NCI-H460 (cell line): ENCODE results near the gene HNRNPAB. TPM values are rescaled to one million over a fixed set of nuclear protein-coding genes. Genes with fewer than 3 reads are reported as not detected.
"Not testable (repeated sequence)": the region's sequence is repeated elsewhere in the genome, so short reads cannot be mapped to it uniquely, and the experiment has no call there.

Source experiments
- DNase-seq: peaks from one replicate; pipeline ENCODE4 v3.0.0-alpha.2; 2016; ENCODE audit warnings: low read depth; ENCODE audit errors: extremely low read depth
- total RNA-seq: library from RNA; depleted of rRNA; stranded (reverse); fragments of >200 nt; shearing (Covaris generic); gene quantifications from 2 replicates; pipeline ENCODE4 v1.2.3, GENCODE V29; 2014

The HNRNPAB gene
- total RNA-seq, 1 experiment from 2014 or later, result 135 TPM

DNA sequence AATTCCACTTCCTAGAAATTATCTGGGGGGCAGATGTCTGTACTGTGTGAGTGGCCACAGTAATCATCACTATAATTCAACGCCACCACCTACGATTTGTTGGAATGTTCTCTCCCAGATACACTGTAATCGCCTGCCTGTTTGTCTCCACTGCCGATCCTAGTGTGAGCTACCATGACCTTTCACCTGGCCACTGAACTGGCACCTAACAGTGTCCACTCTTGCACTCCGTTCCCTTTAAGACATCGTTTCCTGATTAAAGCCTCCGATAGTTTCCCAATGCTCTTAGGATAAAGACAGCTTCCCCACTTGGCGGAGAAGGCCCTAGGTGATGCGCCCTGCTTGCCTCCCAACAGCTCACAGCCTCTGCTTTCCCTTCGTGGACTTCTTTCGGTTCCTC is 24.3 kb downstream of the HNRNPAB start:
- DNase-seq, result no peak

DNA sequence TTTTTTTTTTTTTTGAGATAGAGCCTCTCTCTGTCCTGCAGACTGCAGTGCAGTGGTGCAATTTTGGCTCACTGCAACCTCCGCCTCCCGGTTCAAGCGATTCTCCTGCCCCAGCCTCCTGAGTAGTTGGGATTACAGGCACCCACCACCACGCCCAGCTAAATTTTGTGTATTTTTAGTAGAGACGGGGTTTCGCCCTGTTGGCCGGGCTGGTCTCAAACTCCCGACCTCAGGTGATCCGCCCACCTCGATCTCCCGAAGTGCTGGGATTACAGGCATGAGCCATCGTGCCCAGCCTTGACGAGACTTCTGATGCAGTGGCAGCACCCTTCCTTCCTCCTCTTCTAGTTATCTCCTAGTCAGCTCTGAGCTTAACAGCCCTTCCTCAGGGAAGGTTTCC is 24.8 kb downstream of the HNRNPAB start:
- not testable (repeated sequence) for DNase-seq

DNA sequence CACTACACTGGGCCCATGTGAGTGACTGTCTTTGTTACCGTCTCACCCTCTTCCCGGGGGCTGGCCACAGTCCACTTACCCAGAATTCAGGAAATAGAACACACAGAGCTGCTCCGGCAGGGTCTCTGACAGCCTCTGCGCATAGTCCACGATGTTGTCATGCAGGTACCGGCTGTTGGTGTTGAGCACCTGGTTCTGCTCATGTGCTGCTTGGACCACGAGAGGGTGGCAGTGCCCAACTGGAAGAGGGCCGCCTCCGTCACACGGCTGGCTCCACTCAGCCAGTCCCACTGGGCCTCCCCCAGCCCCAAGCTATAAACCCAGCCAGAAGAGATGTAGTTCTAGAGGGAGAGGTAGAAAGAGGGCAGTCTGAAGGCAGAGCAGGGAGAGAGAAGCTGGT is 25.5 kb downstream of the HNRNPAB start:
- DNase-seq, result no peak

DNA sequence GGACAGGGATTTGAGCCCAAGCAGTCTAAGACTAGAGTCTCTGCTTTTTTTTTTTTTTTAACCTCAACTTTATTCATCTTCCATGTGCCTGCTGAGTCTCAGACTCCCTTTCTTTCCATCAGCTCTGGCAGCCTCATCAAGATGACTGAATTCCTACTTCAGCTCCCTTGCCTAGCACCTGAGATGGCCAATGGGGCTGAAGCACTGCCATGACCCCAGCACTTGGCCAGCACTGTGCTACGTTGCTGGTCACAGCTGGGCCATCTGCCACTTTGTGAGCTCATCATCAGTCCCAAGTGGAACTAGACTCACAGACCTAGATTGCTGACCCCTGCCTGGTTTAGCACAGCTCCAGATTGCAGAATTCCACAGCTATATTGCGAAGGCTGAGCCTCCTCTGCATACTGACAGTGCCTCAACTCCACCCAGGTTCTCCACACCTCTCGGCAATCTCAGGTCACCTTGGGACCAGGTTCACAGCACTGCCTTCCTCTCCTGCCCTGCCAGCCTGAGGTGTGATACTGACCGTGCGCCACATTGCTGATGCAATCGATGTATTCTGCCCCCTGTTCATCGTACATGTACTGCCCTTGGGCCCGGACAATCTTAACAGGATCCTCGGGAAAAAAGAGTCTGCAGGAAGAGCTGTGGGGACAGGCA is 26.7 kb downstream of the HNRNPAB start:
- no peak for DNase-seq

DNA sequence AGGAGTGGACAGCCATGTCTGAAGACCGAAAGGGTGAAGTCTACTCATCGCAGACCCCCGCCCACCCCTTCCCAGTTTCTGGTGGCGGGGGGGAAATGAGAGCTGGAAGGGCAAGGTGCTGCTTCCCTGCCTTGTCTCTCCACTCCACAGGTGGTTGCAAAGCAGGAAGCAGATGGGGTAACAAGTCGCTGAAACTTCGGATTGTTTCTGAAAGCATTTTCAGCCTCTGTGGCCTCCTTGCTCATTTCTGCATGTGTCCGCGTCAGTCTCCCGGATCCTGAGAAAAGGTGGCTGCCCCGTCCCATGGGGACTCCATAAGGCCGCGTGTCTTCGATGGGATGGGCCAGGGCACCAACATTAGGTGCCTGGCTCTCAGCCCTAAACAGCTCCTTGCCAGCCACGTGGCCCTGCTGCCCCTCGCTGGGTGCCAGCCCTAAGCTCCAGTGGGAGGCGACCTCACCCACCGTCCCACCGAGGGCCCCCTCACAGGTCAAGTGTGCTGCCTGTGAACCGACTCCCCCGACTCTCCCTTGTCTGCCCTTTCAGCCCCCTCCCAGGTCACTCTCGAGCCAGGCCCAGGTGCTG is 27.3 kb downstream of the HNRNPAB start:
- no peak for DNase-seq

DNA sequence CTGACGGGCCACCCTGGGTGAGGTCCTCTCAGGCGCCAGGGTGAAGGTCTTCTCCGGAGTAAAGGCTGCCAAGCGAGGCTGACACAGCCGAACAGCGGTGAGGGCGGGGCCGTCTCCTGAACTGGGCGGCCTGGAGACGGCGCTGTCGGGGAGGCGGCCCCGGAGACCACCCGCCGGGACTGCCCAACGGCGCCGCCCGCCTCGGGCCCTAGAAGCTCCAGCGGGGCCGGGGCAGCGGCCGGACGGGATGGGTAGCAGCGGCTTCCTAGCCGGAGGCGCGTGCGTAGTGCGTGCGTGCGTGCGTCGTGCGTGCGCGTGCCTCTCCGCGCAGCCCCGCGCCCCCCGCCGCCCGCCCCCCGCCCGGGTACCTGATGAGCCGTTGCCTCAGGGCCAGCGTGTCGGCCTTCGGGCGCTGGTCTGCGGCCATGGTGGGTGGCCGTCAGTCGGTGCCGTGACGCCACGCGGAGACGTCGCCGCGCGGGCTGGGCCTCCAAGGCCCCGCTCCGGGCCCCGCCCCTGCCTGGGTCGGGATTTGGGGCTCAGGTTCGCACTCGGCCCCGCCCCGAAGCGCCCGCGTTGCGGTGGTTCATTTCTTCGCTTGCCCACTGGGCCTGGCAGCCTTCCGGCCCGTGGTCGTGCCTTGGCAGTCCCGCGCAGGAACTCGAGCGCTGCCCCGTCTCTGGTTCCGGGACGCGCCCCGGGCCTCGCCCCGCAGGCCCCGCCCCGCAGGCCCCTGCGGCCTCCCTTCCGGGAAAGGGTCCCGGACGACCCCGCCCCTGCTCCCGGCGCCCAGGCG is 28.0 kb downstream of the HNRNPAB start, which contains the start of gene PHYKPL:
PHYKPL (minus strand) TSS at position 679 of the 796 bp plus-strand sequence; CDS start at position 427, 252 bp downstream.
- peak; percentile 64 for DNase-seq

DNA sequence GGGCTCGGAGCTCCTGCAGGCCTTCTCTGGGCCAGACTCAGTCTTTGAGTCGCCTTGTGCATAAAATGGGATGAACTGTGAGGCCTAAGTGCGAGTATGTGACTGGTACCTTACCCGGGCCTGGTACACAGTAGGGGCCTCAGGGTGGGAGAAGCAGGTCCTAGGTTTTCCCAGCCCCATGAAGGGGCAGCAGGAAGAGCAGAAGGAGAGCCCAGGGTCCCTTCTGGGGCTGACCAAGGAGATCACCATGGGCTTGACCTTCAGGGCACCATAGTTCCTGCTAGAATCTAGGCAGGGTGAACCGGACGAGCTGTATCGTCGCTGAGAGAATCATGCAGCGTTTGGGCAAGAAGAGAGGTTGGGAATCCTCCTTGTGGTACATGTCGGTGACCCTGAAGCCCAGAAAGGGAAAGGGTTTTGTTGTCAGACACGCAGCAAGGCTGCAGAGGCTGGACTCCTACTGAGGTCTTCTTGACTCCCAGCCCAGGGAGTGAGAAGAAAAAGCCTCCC is 28.6 kb downstream of the HNRNPAB start:
- DNase-seq, result no peak

DNA sequence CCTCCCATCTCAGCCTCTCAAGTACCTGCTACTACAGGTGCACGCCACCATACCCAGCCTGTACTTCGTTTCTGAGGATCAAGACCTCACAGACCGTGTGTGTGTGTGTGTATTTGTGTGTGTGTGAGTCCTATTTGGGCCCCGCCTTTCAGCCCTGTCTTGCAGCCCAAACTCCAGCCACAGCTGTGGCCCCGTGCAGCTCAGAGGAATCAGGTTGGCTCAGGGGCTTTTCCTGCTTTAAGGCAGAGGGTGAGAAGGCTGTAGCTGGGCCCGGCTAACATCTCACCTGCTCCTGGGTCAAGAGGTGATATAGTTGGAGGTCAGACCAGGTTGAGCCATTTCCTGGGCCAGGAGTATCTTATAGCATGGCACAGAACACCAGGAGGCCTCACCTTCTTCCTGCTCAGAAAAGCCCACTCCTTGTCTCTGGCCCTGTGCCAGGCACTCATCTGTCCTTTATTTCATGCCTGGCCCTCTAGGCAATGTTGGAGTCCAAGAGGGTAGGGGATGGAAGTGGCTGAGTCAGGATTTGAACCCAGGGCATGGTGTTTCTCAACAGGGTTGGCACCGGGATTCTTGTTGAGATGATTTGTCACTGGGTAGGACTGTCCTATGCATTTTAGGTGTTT is 29.9 kb downstream of the HNRNPAB start:
- no peak for DNase-seq

DNA sequence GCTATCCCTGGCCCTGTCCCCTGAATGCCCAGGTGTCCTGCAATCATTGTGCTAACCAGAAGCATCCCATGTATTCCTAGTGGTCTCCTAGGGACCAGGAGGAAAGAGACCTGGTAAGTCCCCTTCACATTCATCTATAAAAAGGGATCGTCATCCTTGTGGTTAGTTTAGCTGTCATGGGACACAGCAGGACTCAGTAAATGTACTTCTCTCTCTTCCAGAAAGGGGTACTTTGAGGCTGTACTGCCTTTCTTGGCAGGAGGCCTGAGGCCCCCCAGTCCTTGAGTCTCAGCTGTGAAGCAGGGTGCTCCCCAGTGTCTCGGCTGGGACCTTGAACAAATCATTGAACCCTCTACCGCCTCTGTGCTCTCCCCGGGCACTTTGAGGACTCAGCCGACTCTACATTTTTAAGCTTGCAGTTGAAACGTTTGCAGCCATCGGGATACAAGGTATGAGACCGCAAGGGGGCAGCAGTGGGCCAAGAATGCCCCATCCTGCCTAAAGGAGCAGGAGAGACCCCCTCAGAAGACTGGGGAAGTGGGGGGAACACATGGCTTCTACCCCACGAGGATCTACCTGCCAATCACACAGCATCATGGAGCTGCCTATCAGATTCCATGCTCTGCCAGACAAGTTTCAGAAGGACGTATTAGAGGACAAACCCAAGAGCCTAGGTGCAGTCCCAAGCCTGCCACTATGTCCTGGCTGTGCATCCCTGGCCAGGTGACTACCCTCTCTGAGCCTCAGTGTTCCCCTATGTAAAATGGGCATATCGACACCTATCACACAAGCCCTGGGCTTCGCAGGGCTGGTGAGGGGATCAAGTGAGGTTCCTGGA is 30.6 kb downstream of the HNRNPAB start:
- peak; percentile 70 for DNase-seq

DNA sequence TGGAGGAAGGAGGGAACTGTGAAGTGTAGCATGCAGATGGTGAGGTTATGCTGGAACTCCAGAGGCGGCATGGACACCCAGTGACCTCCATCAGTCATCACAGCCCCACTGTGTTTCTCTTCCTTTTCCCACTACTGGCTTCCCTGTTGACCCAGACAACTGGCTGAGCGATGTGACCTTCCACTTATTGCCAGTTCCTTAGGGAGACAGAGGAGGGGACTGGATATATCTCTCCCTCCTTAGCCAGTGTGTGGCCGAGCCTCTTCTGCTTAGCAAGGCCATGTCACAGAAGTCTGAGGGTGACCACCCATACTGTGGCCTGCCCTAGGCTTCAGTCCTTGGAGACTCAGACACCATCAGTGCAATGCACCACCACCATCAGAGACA is 31.2 kb downstream of the HNRNPAB start:
- no peak for DNase-seq

DNA sequence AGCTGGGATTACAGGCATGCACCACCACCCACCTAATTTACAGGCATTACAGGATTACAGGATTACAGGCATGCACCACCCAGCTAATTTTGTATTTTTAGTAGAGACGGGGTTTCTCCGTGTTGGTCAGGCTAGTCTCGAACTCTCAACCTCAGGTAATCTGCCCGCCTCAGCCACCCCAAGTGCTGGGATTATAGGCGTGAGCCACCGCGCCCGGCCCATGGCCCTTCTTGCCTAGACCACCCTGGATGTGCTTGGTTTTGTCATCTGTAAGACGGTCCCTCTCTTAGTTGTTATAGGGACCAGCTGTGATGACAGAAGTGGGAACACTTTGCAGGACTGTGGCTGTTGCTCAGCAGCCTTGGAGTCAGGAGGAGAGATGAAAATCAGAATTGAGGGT is 31.8 kb downstream of the HNRNPAB start:
- DNase-seq, result no peak

DNA sequence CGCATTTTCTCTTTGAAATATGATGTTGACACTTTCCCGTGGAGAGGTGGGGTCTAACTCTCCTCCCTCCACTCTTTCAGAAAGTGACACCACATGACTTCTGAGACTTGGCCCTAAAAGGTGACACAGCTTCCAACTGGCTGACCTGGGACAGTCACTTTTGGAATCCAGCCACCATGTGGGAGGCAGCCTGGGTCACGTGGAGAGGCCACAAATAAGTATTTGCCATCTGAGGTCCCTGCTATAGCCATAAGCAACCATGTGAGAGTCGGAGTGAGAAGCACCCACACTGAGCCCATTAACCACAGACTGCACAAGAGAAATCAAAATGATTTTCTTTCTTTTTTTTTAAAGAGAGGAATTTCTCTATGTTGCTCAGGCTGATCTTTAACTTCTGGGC is 32.3 kb downstream of the HNRNPAB start:
- DNase-seq, result no peak

DNA sequence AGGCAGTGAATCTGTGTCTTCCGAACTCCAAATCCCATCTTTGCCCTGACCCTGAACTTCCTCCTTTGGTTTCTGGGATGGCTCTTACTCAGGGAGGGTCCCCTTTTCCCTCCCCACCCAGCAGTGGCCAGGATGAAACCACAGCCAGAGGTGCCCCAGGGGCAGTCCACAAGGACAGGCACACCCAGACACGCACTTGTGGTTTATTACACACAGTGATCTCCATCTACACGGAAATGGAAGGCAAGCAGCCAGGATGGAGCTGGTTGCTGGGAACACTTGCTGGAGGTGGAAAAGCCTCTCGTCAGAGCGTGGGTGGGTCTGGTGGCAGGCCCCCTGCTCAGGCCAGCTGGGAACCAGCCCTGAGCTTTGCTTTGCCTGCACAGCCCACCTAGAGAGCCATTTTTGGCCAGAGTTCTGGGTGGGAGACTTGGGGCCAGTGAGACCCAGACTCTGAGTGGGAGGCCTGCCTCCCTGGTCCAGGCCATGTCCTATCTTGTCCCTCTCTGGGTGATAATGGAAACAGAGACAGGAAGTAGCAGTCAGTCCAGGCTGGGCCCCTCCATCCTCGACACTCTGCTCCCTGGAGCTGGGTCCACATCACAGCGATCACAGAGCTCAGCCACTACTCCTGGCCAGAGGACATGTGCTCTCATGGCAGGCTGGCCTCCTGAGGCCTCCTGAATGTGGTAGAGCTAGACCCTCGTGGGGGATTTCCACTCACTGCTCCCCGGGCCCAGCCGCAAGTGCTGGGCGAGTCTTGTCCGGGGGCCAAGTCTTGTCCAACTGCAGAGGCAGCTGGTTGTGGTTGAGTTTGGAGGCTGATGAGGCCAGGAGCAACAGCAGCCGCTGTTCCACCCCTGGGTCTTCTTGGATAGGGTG is 33.3 kb downstream of the HNRNPAB start:
- DNase-seq, result no peak

DNA sequence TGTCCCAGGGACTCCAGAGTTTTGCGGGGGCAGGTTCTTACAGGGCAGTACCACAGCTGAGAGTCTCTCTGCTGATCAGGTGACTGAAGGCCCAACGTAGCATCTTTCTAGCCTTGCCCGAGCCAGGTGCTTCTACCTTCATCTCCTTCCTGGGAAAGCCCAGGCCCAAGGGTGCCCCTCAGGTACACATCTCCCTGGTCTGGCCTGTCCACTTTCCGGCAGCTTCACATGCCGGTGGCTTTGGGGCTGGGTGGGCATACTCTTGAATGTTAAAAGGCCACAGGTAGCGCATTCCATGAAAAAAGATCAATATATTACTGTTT is 33.9 kb downstream of the HNRNPAB start:
- no peak for DNase-seq

DNA sequence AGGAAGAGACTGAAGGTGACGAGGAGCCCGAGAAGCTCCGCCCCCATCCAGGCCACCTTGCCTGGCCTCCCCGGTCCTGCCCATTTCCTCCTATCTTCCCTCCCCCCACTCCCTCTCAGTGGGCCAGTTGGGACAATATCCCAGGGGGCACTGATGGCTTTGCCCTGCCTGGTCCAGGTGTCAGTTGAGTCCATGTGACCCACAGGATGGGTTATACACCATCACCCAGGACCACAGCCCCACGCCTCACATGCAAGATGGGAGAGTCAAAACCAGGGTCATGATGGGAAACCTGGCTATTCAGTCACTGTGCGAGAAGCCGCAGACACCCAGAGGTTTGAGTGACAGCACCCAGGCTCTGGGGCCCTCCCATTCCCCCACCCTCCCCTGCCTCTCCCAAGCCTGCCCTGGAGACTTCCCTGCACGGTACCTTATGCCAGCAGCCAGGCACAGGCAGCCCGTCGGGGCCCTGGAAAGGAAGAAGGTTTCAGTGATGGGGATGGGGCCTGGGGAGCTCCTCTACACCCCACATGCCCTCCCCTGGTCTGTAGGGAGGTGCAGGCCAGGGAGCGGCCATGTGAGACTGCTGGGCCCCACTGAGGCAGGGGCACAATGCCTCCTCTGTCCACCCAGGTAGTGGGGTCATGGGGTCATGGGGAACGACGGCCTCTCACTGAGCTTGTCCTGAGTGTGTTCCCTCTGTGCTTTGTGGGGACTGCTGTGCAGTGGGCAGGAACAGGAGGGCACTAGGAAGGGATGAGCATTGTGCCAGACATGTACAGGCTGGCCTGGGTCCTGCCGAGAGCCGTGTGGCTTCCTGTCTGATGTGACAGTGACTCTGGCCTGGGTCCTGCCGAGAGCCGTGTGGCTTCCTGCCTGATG is 34.6 kb downstream of the HNRNPAB start:
- no peak for DNase-seq

DNA sequence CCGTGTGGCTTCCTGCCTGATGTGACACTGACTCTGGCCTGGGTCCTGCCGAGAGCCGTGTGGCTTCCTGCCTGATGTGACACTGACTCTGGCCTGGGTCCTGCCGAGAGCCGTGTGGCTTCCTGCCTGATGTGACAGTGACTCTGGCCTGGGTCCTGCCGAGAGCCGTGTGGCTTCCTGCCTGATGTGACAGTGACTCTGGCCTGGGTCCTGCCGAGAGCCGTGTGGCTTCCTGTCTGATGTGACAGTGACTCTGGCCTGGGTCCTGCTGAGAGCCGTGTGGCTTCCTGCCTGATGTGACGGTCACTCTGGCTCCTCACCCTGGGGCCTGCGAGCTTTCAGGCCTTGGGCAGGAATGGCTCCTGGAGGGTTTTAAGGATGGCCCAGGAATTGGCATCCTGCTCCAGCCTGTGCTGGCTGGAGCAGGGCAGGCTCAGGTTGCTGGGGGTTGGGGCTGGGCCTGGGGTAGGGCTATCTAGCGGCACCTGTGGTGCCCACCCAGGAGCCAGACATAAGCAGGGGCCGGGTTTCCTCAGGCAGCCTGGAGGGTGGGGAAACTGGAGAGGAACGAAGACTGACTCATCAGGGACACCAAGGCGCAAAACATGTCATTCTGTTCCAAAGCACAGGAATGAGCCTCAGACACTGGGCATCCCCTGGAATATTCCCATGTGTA is 35.4 kb downstream of the HNRNPAB start:
- DNase-seq, result not testable (repeated sequence)

DNA sequence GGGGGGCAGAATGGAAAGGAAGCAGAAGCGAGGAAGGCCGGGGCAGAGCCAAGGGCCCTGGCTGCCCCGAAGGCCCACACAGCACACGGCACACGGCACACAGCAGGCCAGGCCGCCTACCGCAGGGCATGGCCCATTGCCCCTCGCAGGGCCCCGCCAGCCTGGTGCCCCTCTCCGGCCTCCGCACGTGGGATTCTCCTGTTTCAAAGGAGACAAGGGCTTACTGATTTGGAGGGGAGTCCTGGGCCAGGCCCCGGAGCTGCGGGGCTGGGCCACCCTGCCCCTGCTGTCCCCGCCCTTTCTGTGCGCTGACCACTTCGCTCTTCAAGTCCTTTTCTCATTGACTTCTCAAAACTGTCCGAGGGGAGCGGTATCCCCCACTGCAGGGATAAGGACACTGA is 36.0 kb downstream of the HNRNPAB start:
- DNase-seq, result no peak

DNA sequence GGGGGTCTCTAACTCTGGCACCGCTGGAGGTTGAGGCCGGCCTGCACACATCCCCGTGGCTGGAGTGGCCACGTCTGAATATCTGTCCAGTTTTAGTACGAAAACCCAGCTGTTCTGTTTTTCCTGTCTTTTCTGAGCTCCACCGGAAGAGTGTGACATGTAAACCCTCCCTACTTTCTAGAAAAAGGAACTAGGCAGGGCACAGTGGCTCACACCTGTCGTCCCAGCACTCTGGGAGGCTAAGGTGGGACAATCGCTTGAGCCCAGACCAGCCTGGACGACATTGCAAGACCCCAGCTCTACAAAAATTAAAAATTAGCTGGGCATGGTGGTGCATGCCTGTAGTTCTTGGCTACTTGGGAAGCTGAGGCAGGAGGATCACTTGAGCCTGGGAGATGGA is 36.4 kb downstream of the HNRNPAB start:
- no peak for DNase-seq
